Mesodermal cell (in vitro differentiated cells): ENCODE measurements around the gene ZNF433.

Source experiments
- H3K27ac ChIP-seq: 2 replicates; pipeline ENCODE4 v1.7.0; 2013; ENCODE audit warnings: mild to moderate bottlenecking, low read depth, low read length, moderate library complexity; ENCODE audit not compliant: severe bottlenecking
- H3K36me3 ChIP-seq: 2 replicates; pipeline ENCODE4 v1.7.1; 2013; ENCODE audit warnings: mild to moderate bottlenecking, low read length, moderate library complexity; ENCODE audit not compliant: control insufficient read depth, insufficient read depth
- H3K4me1 ChIP-seq: one replicate; pipeline ENCODE4 v1.7.1; 2013; ENCODE audit warnings: mild to moderate bottlenecking, low read length; ENCODE audit not compliant: insufficient read depth, control insufficient read depth, poor library complexity, severe bottlenecking
- H3K4me3 ChIP-seq: 2 replicates; pipeline ENCODE4 v1.7.0; 2013; ENCODE audit warnings: low read length, control low read depth, mild to moderate bottlenecking; ENCODE audit not compliant: insufficient read depth, poor library complexity, severe bottlenecking; ENCODE audit errors: extremely low read depth
- H3K9me3 ChIP-seq: 2 replicates; pipeline ENCODE4 v1.7.1; 2013; ENCODE audit warnings: mild to moderate bottlenecking, low read length, moderate library complexity; ENCODE audit not compliant: control insufficient read depth
- WGBS, 2 experiments: methylation state at CpG; one replicate each; pipeline ENCODE4 v1.1.5; 2013; ENCODE audit warnings: missing lambda C conversion rate in 2 of 2; ENCODE audit not compliant: insufficient coverage in 2 of 2; 5-methylcytosine and 5-hydroxymethylcytosine counted together

Gene ZNF433

GRCh38 chr19:11964858-11965645 is 70.4 kb downstream of the ZNF433 start, which contains the start of gene ZNF763:
Gene ZNF763, plus strand, starts transcription at chr19:11965040. Its CDS starts 169 bp downstream, at chr19:11965209.
- peak within 1 kb of the TSS; percentile 68 for H3K4me3 ChIP-seq
- H3K9me3 ChIP-seq: no peaks in the 10 kb centered on the region
- H3K27ac ChIP-seq: peak within 1 kb of the TSS; percentile 93
- WGBS, 2 experiments: 1 to 2% methylated on average over 30 to 39 of the region's 47 CpGs
- H3K4me1 ChIP-seq: peaks cover 4% of the 10 kb centered on the region
- H3K36me3 ChIP-seq: no peaks in the 10 kb centered on the region
